ENCODE data around the gene GSTM2.

Gene GSTM2

GRCh38 chr1:109625176-109625575 is 42.7 kb upstream of the GSTM2 start:
- ChIA-PET CTCF (interaction anchor here (1.7 to 11.9 kb wide), 6 partner anchors 11 to 359 kb away, joined by 5 to 135 read pairs (median 10); partner anchors contain the start of genes AHCYL1 and GNAI3), POLR2A (interaction anchor here (1.7 kb wide), 1 partner anchor 14 kb away, joined by 4 read pairs; no protein-coding TSS in a partner anchor)
- TF ChIP-seq CTCF (IDR thresholded peaks at IDR 0.05; ENCODE audit: control extremely low read depth, extremely low read depth, low read depth, missing control alignments), result no peak
- DNase-seq (ENCODE audit: extremely low spot score), result no peak

- CTCF ChIA-PET, result interaction anchor here (1.7 to 11.9 kb wide), 7 partner anchors 11 to 359 kb away, joined by 5 to 135 read pairs (median 8); partner anchors contain the start of genes AHCYL1 and GNAI3
These were observed 42.0 kb upstream of the GSTM2 start for GRCh38 chr1:109625601-109626560.

GRCh38 chr1:109626682-109627408 is 41.0 kb upstream of the GSTM2 start:
- ChIA-PET POLR2A (no interaction called here), CTCF (interaction anchor here (1.7 to 11.9 kb wide), 5 partner anchors 10 to 150 kb away, joined by 7 to 135 read pairs (median 13); no protein-coding TSS in a partner anchor)
- no peak for DNase-seq (ENCODE audit: extremely low spot score)
- no peak for TF ChIP-seq CTCF (IDR thresholded peaks at IDR 0.05; ENCODE audit: control extremely low read depth, extremely low read depth, low read depth, missing control alignments)

More at GRCh38 chr1:109625601-109626560, 42.0 kb upstream of the GSTM2 start:
- TF ChIP-seq CTCF (IDR thresholded peaks at IDR 0.05; ENCODE audit: control extremely low read depth, extremely low read depth, low read depth, missing control alignments), result no peak
- POLR2A ChIA-PET, result interaction anchor here (0.6 to 1.7 kb wide), 2 partner anchors 14 to 114 kb away, joined by 3 to 4 read pairs; no protein-coding TSS in a partner anchor
- peak; percentile 13 for DNase-seq (ENCODE audit: extremely low spot score)

- peak; percentile 16 for DNase-seq (ENCODE audit: extremely low spot score)
- TF ChIP-seq CTCF (IDR thresholded peaks at IDR 0.05; ENCODE audit: control extremely low read depth, extremely low read depth, low read depth, missing control alignments), result no peak
- ChIA-PET POLR2A (interaction anchor here (0.5 kb wide), 1 partner anchor 72 kb away, joined by 6 read pairs; no protein-coding TSS in a partner anchor), CTCF (interaction anchor here (1.0 to 11.9 kb wide), 6 partner anchors 12 to 149 kb away, joined by 3 to 135 read pairs (median 6); no protein-coding TSS in a partner anchor)
These were observed 40.0 kb upstream of the GSTM2 start for GRCh38 chr1:109627692-109628399.

DNA sequence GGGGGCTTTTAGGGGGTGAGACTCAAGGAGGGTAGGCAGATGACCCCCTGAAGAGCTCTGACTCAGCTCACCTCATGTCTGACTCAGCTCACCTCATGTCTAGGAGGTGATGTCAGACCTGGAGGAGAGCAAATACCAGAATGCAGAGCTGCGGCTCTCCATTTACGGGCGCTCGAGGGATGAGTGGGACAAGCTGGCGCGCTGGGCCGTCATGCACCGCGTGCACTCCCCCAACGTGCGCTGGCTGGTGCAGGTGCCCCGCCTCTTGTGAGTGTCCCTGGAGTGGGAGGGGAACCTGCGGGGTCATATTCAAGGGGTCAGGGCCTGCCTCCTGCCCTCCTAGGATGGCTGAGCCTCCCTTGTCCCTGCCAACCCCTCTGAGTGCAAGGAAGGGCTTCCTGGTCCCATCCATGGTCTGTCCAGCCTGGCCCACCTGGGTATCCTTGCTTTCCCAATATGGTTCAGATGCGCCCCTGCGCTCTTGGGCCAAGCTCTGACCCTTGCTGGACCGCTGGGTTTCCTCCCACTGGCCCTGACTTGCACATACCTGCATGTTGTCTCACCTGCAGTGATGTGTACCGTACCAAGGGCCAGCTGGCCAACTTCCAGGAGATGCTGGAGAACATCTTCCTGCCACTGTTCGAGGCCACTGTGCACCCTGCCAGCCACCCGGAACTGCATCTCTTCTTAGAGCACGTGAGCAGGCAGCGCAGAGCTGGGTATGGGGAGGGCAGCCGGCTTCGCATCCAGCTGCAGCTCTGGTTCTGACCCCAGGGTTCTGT is 39.1 kb upstream of the GSTM2 start:
- CTCF ChIA-PET, result interaction anchor here (0.6 to 11.9 kb wide), 11 partner anchors 11 to 356 kb away, joined by 3 to 135 read pairs (median 4); partner anchors contain the start of genes AHCYL1 and GNAI3
- TF ChIP-seq CTCF (IDR thresholded peaks at IDR 0.05; ENCODE audit: control extremely low read depth, extremely low read depth, low read depth, missing control alignments), result no peak
- DNase-seq (ENCODE audit: extremely low spot score), result no peak
- POLR2A ChIA-PET, result interaction anchor here (0.5 kb wide), 1 partner anchor 73 kb away, joined by 6 read pairs; no protein-coding TSS in a partner anchor

Measured in GM10248 (cell line).